Kidney (tissue), 14 donors: ENCODE data around the gene BTBD9. TPM values are rescaled to one million over a fixed set of nuclear protein-coding genes. Genes with fewer than 3 reads are reported as not detected.

ENCODE experiments used
- DNase-seq, 5 donors: peaks; one replicate each; pipeline ENCODE4 v3.0.0-alpha.2; 2013 to 2020
- FAIRE-seq: peaks from 2 replicates; lab custom pipeline; 2012; peaks lifted over from hg19 to GRCh38; lab: Jason Lieb, UNC
- H3K27ac ChIP-seq, 2 donors: one replicate each; pipeline ENCODE4 v1.7.0; 2013; ENCODE audit warnings: low read depth in 2 of 2, low read length in 2 of 2, inconsistent platforms in 1 of 2
- H3K27me3 ChIP-seq: one replicate; pipeline ENCODE4 v1.7.1; 2013; ENCODE audit warnings: low read length, inconsistent platforms; ENCODE audit not compliant: control insufficient read depth, insufficient read depth
- H3K36me3 ChIP-seq, 3 donors: one replicate each; pipeline versions ENCODE4 v1.7.0 to v1.7.1; 2013; ENCODE audit warnings: low read length in 3 of 3, control low read depth in 1 of 3, inconsistent platforms in 1 of 3; ENCODE audit not compliant: insufficient read depth in 3 of 3, control insufficient read depth in 2 of 3
- H3K4me1 ChIP-seq, 3 donors: one replicate each; pipeline versions ENCODE4 v1.7.0 to v1.7.1; 2013; ENCODE audit warnings: low read length in 3 of 3, inconsistent platforms in 1 of 3, low read depth in 1 of 3; ENCODE audit not compliant: control insufficient read depth in 2 of 3, insufficient read depth in 2 of 3
- H3K4me3 ChIP-seq, 3 donors: one replicate each; pipeline versions ENCODE4 v1.7.0 to v1.8.1; 2013; ENCODE audit warnings: low read length in 3 of 3, control low read depth in 1 of 3, inconsistent platforms in 1 of 3
- H3K9ac ChIP-seq, 3 donors: one replicate each; pipeline versions ENCODE4 v1.7.0 to v1.7.1; 2013; ENCODE audit warnings: low read length in 3 of 3, control low read depth in 1 of 3, inconsistent platforms in 1 of 3
- H3K9me3 ChIP-seq, 3 donors: one replicate each; pipeline versions ENCODE4 v1.7.0 to v1.7.1; 2013; ENCODE audit warnings: low read length in 3 of 3, control low read depth in 1 of 3, inconsistent platforms in 1 of 3; ENCODE audit not compliant: control insufficient read depth in 2 of 3, insufficient read depth in 1 of 3
- intact Hi-C: fragments of 100-400 bp; cut with DNase I; formaldehyde crosslinking; loops from one replicate; pipeline ENCODE4 v1.11.1; 2022
- polyA plus RNA-seq: library from polyadenylated mRNA; stranded (reverse); fragments of 350-450 nt; fragmentation: Illumina TruSeq; extraction: RNeasy Lipid Tissue Mini Kit (QIAGEN cat#74804); gene quantifications from one replicate; pipeline ENCODE4 v1.2.3, GENCODE V29; 2014; ENCODE audit warnings: low read depth, low replicate concordance; ENCODE audit not compliant: insufficient read depth
- total RNA-seq: library from RNA; stranded (reverse); fragmentation: NEBNext Ultra II Directional; extraction: Animal tissue kit (Norgen Biotek cat#: 25700); gene quantifications from one replicate; pipeline ENCODE4 v1.2.1, GENCODE V29; 2021
- TF ChIP-seq, protein P1 (sequence below): IDR thresholded peaks from 3 replicates; pipeline ENCODE4 v1.5.1; 2012; ENCODE audit warnings: mild to moderate bottlenecking, moderate library complexity, borderline replicate concordance; ENCODE audit not compliant: insufficient read depth; ENCODE audit errors: extremely low read depth
- donor health status: control.
- donor health status: control.
- donor health status: control.
- donor health status: control.
- donor health status: control.
- donor health status: DM: yes; HTN: yes; CAD: no.
- donor health status: Normal renal cell carcinoma (clear cell type).

BTBD9 gene
- total and polyA plus RNA-seq, 2 donors from 2014 or later: 4.2 to 29.9 TPM

DNA sequence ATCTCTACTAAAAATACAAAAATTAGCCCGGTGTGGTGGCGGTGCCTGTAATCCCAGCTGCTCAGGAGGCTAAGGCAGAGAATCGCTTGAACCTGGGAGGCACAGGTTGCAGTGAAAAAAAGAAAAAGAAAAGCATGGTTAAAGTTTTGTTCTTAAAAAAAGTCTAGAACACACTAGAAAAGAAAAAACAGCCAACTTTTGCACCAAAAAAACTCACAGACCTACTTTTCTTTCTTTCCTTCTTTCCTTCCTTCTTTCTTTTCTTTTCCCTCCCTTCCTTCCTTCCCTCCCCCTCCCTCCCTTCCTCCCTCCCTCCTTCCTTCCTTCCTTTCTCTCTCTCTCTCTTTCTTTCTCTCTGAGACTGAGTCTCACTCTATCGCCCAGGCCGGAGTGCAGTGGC lies 204.4 kb downstream of the BTBD9 start:
- TF ChIP-seq, protein P1, sequence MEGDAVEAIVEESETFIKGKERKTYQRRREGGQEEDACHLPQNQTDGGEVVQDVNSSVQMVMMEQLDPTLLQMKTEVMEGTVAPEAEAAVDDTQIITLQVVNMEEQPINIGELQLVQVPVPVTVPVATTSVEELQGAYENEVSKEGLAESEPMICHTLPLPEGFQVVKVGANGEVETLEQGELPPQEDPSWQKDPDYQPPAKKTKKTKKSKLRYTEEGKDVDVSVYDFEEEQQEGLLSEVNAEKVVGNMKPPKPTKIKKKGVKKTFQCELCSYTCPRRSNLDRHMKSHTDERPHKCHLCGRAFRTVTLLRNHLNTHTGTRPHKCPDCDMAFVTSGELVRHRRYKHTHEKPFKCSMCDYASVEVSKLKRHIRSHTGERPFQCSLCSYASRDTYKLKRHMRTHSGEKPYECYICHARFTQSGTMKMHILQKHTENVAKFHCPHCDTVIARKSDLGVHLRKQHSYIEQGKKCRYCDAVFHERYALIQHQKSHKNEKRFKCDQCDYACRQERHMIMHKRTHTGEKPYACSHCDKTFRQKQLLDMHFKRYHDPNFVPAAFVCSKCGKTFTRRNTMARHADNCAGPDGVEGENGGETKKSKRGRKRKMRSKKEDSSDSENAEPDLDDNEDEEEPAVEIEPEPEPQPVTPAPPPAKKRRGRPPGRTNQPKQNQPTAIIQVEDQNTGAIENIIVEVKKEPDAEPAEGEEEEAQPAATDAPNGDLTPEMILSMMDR: no peak
- no peak overlapping the region for H3K9ac ChIP-seq
- intact Hi-C loops: no loop called here
- H3K4me1 ChIP-seq: no peaks in the 10 kb centered on the region
- no peak overlapping the region for H3K27ac ChIP-seq
- no peaks in the 10 kb centered on the region for H3K36me3 ChIP-seq
- no peak for FAIRE-seq
- no peak for DNase-seq
- no peak overlapping the region for H3K4me3 ChIP-seq
- H3K9me3 ChIP-seq: peaks cover 0 to 6% (median 0%) of the 10 kb centered on the region in 3 donors
- H3K27me3 ChIP-seq: no peaks in the 10 kb centered on the region

DNA sequence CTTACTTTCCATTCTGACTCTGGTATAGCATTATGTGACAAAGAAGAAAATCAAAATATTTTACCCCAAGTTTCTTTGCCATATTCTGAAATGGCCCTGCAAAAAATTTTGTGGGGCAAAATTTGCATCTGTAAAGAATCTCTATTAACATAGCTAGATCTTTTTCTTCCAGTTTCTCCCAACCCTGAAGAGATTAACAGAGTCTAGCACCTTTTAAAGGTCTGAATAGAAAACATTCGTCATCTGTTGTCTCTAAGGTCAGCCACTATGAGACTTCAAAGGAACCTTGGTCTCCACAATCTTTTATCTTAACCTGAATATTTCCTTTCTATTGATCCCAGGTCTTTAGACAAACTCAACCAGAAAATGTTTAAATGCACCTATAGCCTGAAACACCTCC lies 205.7 kb downstream of the BTBD9 start:
- TF ChIP-seq, protein P1: no peak
- Histone ChIP-seq H3K27ac (no peak overlapping the region), H3K36me3 (no peaks in the 10 kb centered on the region), H3K4me3 (no peak overlapping the region), H3K9ac (no peak overlapping the region), H3K4me1 (no peaks in the 10 kb centered on the region), H3K9me3 (peaks cover 0 to 6% (median 0%) of the 10 kb centered on the region in 3 donors), H3K27me3 (no peaks in the 10 kb centered on the region)
- no peak for FAIRE-seq
- no peak for DNase-seq
- intact Hi-C loops: no loop called here

DNA sequence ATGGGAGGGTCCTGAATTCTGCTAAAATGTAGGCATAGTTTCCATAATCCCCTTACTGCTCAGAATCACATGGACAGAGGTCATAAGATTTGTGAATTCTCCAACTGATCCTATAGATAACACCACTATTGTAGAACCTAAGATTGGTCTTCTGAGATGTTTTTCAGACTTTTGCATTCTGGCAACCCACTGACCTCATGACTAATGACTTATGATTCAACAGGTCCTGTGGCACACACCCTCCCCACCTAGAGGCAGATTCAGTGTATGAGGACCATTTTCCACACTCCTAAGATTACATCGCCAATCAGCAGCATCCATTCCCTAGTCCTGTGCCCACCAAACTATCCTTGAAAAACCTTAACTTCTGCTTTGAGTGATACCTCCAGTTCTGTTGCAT lies 207.2 kb downstream of the BTBD9 start:
- Histone ChIP-seq H3K9ac (no peak overlapping the region), H3K27me3 (no peaks in the 10 kb centered on the region), H3K9me3 (peaks cover 0 to 6% (median 0%) of the 10 kb centered on the region in 3 donors), H3K36me3 (no peaks in the 10 kb centered on the region), H3K4me1 (peaks cover 0 to 5% (median 0%) of the 10 kb centered on the region in 3 donors), H3K27ac (no peak overlapping the region), H3K4me3 (no peak overlapping the region)
- no peak for DNase-seq
- no peak for FAIRE-seq
- intact Hi-C loops: no loop called here
- TF ChIP-seq, protein P1: no peak

DNA sequence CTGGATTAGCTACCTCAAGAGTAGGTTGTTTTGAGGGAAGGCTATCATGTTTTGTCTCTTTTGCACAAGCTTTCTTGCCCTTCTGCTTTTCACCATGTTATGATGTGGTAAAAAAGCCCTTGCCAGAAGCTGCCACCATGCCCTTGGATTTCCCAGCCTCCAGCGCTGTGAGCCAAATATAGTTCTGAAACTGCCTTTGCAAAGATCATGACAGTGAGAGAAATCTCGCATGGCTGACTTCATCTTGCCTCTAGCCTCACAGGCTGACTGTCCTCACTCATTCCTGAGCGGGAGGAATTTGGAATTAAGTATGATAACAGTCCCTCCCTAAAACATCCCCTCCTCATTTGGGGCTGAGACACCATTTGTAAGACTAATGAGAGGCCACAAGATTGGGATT lies 207.7 kb downstream of the BTBD9 start:
- H3K27ac ChIP-seq: no peak overlapping the region
- no peaks in the 10 kb centered on the region for H3K36me3 ChIP-seq
- peaks cover 0 to 5% (median 0%) of the 10 kb centered on the region in 3 donors for H3K4me1 ChIP-seq
- no peaks in the 10 kb centered on the region for H3K27me3 ChIP-seq
- no peak overlapping the region for H3K9ac ChIP-seq
- H3K9me3 ChIP-seq: peaks cover 0 to 6% (median 0%) of the 10 kb centered on the region in 3 donors
- FAIRE-seq (no peak), DNase-seq (no peak)
- H3K4me3 ChIP-seq: no peak overlapping the region
- TF ChIP-seq, protein P1: no peak
- intact Hi-C loops: no loop called here
